Heart left ventricle (tissue), 16 donors: Measurements from ENCODE around the gene FRRS1L. TPM values are rescaled to one million over a fixed set of nuclear protein-coding genes. Genes with fewer than 3 reads are reported as not detected.
"Not testable (repeated sequence)": the region's sequence is repeated elsewhere in the genome, so short reads cannot be mapped to it uniquely, and the experiment has no call there.

ENCODE experiments used
- ATAC-seq, 4 donors: fragments of 200-7000 bp; cut with Tn5 transposase; one replicate each; pipeline ENCODE4 v1.9.1; 2020 to 2022; ENCODE audit warnings: moderate library complexity in 4 of 4, mild to moderate bottlenecking in 3 of 4, moderate number of reproducible peaks in 1 of 4
- DNase-seq, 5 donors: peaks; one replicate each; pipeline ENCODE4 v3.0.0-alpha.2; 2020
- H3K27ac ChIP-seq, 12 donors: fragments of 200-600 bp; sonication (generic) in 4 of 12; one replicate each; pipeline versions ENCODE4 v1.5.0 to v1.8.0; 2016 to 2022; ENCODE audit warnings: mild to moderate bottlenecking in 2 of 12
- H3K27me3 ChIP-seq, 9 donors: fragments of 200-600 bp; sonication (generic) in 2 of 9; one replicate each; pipeline versions ENCODE4 v1.5.1 to v1.8.0; 2016 to 2022; ENCODE audit warnings: mild to moderate bottlenecking in 3 of 9
- H3K36me3 ChIP-seq, 9 donors: fragments of 200-600 bp; sonication (generic) in 2 of 9; one replicate each; pipeline versions ENCODE4 v1.5.0 to v1.8.0; 2018 to 2022; ENCODE audit warnings: mild to moderate bottlenecking in 2 of 9
- H3K4me1 ChIP-seq, 12 donors: fragments of 200-600 bp; sonication (generic) in 4 of 12; one replicate each; pipeline versions ENCODE4 v1.5.0 to v1.8.0; 2016 to 2022; ENCODE audit warnings: mild to moderate bottlenecking in 3 of 12
- H3K4me3 ChIP-seq, 12 donors: fragments of 200-600 bp; sonication (generic) in 4 of 12; one replicate each; pipeline versions ENCODE4 v1.5.0 to v1.8.0; 2017 to 2022; ENCODE audit warnings: mild to moderate bottlenecking in 9 of 12, moderate library complexity in 4 of 12
- H3K9me3 ChIP-seq, 12 donors: fragments of 200-600 bp; sonication (generic) in 4 of 12; one replicate each; pipeline versions ENCODE4 v1.5.0 to v1.8.0; 2016 to 2022; ENCODE audit warnings: mild to moderate bottlenecking in 1 of 12
- CTCF ChIP-seq, 12 donors: fragments of 200-600 bp; sonication (generic) in 4 of 12; IDR thresholded peaks; one replicate each; pipeline versions ENCODE4 v1.5.0 to v1.8.0; 2018 to 2022; ENCODE audit warnings: antibody characterized with exemption in 12 of 12, mild to moderate bottlenecking in 5 of 12
- POLR2A ChIP-seq, 2 donors: fragments of 450-650 bp; IDR thresholded peaks; one replicate each; pipeline ENCODE4 v1.6.1; 2017; ENCODE audit warnings: antibody characterized with exemption in 2 of 2, mild to moderate bottlenecking in 2 of 2, moderate library complexity in 2 of 2
- WGBS, 4 donors: extraction: QIAGEN DNeasy Blood & Tissue Kit in 2 of 4; methylation state at CpG; one replicate each; pipeline versions ENCODE4 v1.1.5 to v1.1.7; 2013 to 2018; 5-methylcytosine and 5-hydroxymethylcytosine counted together
- intact Hi-C, 10 donors: fragments of 100-400 bp; cut with DNase I; formaldehyde crosslinking; loops; one replicate each; pipeline versions ENCODE4 v1.11.1 to v1.14.2; 2022
- polyA plus RNA-seq, 2 donors: library from polyadenylated mRNA; stranded (reverse); fragments of 200-250 nt; gene quantifications; one replicate each; pipeline ENCODE4 v1.2.3, GENCODE V29; 2013
- total RNA-seq, 9 donors: library from RNA; depleted of rRNA in 2 of 9; stranded (reverse); fragments of >200 nt in 2 of 9; fragmentation: NEBNext Ultra II Directional in 3 of 9; extraction: Animal tissue kit (Norgen Biotek cat#: 25700) in 3 of 9; gene quantifications; one replicate each; pipeline versions ENCODE4 v1.1.0 to v1.2.4, GENCODE V29; 2016 to 2023
- donor health status: ischemic (EF 13 %, LVEDD 7.1; RV severe dilation, severe dysfunction).
- donor health status: healthy with polysubstance abuse.
- donor health status: DM: no; HTN: yes; CAD: no.
- donor health status: DM: no; HTN: no; CAD: no.
- donor health status: ischemic (EF 25% LVEDD 6.9; RV normal size, moderate dysfunction).
- donor health status: ischemic (EF 25% LVEDD 5.7; RV mildly dilated, moderate dysfunction).
- donor health status: healthy.
- donor health status: DM: yes; HTN: yes; CAD: no.
- donor health status: ischemic (EF 35%, LVEDD 5.7; RV mildly dilated, moderate dysfunction).
- donor health status: nonischemic (EF 11% LVEDD 7.7; RV severe dilation, severe dysfunction).
- donor health status: DM: yes; HTN: yes; CAD: no.
- donor health status: PGD.
- donor health status: ischemic (EF 29% LVEDD 5.4; RV normal size, mild dysfunction).
- donor health status: nonischemic (EF 23%, LVEDD 6.1; RV moderate dilation, normal function).

FRRS1L gene
- total and polyA plus RNA-seq, 11 donors = 0.04 to 2.5 (median 1.6) TPM

DNA sequence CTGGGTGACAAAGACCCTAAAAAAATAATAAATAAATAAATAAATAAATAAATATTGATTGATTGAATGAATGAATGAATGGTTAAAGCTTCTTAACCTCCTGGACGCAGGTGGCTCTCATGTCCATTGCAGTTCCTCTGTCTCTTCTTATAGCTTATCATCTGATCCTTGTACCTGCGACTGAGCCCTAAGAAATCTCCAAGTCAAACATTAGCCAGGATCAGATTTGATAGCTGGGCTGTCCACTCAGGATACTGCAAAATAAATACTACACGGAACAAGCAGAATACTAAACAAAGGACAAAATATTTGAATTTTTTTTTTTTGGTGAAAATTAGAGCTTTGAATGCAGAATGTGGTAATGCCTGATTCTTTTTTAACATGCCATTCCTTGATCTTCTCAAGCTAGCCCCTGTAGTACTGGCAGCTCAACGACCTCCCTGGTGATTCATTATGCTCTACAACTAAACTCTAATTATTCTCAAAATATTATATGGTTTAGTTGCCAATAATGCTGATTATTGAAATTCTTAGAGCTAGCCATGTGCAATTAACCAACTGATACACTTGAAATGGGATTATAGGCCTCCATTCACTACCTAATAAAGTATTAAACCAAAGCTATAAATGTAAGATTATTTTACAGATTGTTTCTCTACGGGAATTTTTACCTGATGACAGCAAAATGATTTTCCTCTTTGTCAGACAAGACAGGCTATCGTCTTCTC lies 37.4 kb downstream of the FRRS1L start:
- WGBS, 4 donors = 87 to 91% (median 90%) methylated on average over 6 of the region's 6 CpGs
- Histone ChIP-seq H3K27ac (no peak overlapping the region), H3K9me3 (no peaks in the 10 kb centered on the region), H3K27me3 (no peaks in the 10 kb centered on the region), H3K36me3 (no peaks in the 10 kb centered on the region), H3K4me3 (no peak overlapping the region), H3K4me1 (peaks cover 0 to 8% (median 0%) of the 10 kb centered on the region in 12 donors)
- TF ChIP-seq POLR2A (IDR thresholded peaks at IDR 0.05) = no peak
- no peak for TF ChIP-seq CTCF (IDR thresholded peaks at IDR 0.05)
- no peak for DNase-seq
- ATAC-seq = no peak
- intact Hi-C loops = no loop called here

DNA sequence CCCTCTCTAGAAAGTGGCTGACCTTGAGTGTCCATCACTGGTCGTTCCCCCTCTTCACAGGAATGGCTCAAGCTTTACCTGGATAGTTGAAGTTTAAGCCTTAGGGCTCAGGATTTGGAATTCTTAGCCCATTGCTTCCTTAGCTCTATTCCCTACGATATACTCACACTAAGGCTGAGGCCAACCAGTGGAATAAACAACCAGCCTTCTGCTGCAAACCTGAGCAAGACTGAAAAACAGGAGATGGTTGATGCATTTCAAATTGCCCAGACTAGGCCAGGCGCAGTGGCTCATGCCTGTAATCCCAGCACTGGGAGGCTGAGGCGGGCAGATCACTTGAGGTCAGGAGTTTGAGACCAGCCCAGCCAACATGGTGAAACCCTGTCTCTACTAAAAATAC lies 40.4 kb downstream of the FRRS1L start:
- H3K9me3 ChIP-seq, intact Hi-C loops, H3K4me3 ChIP-seq, H3K36me3 ChIP-seq, H3K27me3 ChIP-seq, DNase-seq, H3K27ac ChIP-seq, H3K4me1 ChIP-seq, ATAC-seq: not testable (repeated sequence)
- 82 to 86% (median 82%) methylated on average over 4 of the region's 4 CpGs for WGBS, 4 donors

DNA sequence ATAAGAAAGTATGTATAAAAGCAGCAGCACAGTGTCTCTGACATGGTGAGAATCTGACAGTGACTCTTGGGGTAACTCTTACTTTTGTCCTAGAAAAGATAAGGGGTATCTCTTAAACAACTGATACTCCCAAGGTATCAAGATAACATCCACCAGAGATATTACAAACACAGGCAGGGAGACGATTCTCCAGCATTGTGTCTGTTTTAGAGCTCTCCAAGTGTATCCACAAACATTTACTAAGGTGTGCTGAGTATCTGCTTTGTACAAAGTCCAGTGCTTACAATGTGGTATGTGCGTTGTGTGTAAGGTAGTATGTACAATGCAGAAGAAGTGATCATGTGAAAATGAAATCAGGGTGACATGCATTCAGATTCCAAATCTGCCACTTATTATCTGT lies 42.9 kb downstream of the FRRS1L start:
- no peak for ATAC-seq
- Histone ChIP-seq H3K27me3 (no peaks in the 10 kb centered on the region), H3K9me3 (no peaks in the 10 kb centered on the region), H3K27ac (no peak overlapping the region), H3K4me3 (no peak overlapping the region), H3K36me3 (no peaks in the 10 kb centered on the region), H3K4me1 (peaks cover 0 to 7% (median 3%) of the 10 kb centered on the region in 12 donors)
- WGBS, 4 donors = 47 to 61% (median 53%) methylated on average over 2 of the region's 2 CpGs
- TF ChIP-seq POLR2A (IDR thresholded peaks at IDR 0.05) = no peak
- TF ChIP-seq CTCF (IDR thresholded peaks at IDR 0.05) = no peak
- DNase-seq = no peak
- intact Hi-C loops = loop anchor here in 1 of 10 donors (5.0 kb wide), 1 partner anchor 192 kb away; the partner anchor contains the start of genes ABITRAM and ELP1

- peaks cover 0 to 15% (median 7%) of the 10 kb centered on the region in 12 donors for H3K4me1 ChIP-seq
- H3K36me3 ChIP-seq = no peaks in the 10 kb centered on the region
- no peaks in the 10 kb centered on the region for H3K27me3 ChIP-seq
- intact Hi-C loops = loop anchor here in 1 of 10 donors (5.0 kb wide), 1 partner anchor 191 kb away; the partner anchor contains the start of genes ABITRAM and ELP1
- no peaks in the 10 kb centered on the region for H3K9me3 ChIP-seq
- TF ChIP-seq POLR2A (IDR thresholded peaks at IDR 0.05) (no peak), CTCF (IDR thresholded peaks at IDR 0.05) (no peak)
- H3K4me3 ChIP-seq = no peak overlapping the region
- no peak for DNase-seq
- WGBS, 4 donors = 82 to 88% (median 84%) methylated on average over 11 to 12 of the region's 12 CpGs
- ATAC-seq = no peak
- no peak overlapping the region for H3K27ac ChIP-seq
Measured at GRCh38 chr9:109122726-109123621, 44.1 kb downstream of the FRRS1L start.
